ENCODE measurements around the gene DPH2. TPM values are rescaled to one million over a fixed set of nuclear protein-coding genes. Genes with fewer than 3 reads are reported as not detected.

The DPH2 gene
- total and polyA plus RNA-seq, 8 donors: 10.8 to 22.0 (median 14.5) TPM

DNA sequence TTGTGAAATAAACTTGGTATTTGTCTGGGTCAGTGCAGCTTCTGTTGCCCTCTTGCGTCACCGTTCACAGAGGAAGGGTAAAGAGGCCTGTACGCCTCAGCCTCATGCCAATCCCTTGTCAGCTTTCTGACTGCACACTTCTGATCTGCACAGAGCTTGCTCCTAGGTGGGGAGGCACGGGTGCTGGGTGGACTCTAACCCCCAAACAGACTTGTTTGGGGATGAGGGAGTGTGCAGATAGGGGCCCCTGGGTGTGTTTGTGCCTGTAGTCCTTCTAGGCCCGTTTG lies 8.4 kb downstream of the DPH2 start:
- H3K27ac ChIP-seq: peak overlapping the region in 1 of 4 donors; percentile 33
- 49 to 53% methylated on average over 5 of the region's 5 CpGs for WGBS, 2 donors
- no peaks in the 10 kb centered on the region for H3K9me3 ChIP-seq
- ATAC-seq: no peak
- peak overlapping the region in 1 of 4 donors; percentile 53 for H3K4me3 ChIP-seq
- peaks cover 0 to 31% (median 14%) of the 10 kb centered on the region in 3 donors for H3K4me1 ChIP-seq
- no peak for FAIRE-seq
- peaks cover 0 to 4% (median 0%) of the 10 kb centered on the region in 3 donors for H3K36me3 ChIP-seq
- no peak for DNase-seq
- intact Hi-C loops (cut with DNase I): no loop called here
- TF ChIP-seq, protein P1, sequence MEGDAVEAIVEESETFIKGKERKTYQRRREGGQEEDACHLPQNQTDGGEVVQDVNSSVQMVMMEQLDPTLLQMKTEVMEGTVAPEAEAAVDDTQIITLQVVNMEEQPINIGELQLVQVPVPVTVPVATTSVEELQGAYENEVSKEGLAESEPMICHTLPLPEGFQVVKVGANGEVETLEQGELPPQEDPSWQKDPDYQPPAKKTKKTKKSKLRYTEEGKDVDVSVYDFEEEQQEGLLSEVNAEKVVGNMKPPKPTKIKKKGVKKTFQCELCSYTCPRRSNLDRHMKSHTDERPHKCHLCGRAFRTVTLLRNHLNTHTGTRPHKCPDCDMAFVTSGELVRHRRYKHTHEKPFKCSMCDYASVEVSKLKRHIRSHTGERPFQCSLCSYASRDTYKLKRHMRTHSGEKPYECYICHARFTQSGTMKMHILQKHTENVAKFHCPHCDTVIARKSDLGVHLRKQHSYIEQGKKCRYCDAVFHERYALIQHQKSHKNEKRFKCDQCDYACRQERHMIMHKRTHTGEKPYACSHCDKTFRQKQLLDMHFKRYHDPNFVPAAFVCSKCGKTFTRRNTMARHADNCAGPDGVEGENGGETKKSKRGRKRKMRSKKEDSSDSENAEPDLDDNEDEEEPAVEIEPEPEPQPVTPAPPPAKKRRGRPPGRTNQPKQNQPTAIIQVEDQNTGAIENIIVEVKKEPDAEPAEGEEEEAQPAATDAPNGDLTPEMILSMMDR (IDR thresholded peaks at IDR 0.05): no peak
- no peaks in the 10 kb centered on the region for H3K27me3 ChIP-seq

GRCh38 chr1:43978551-43979260 lies 8.9 kb downstream of the DPH2 start, which contains the start of gene B4GALT2:
TSS of gene B4GALT2 (plus strand) at chr1:43979210. CDS start at chr1:43981161, 1,951 bp downstream.
- FAIRE-seq: no peak

DNA sequence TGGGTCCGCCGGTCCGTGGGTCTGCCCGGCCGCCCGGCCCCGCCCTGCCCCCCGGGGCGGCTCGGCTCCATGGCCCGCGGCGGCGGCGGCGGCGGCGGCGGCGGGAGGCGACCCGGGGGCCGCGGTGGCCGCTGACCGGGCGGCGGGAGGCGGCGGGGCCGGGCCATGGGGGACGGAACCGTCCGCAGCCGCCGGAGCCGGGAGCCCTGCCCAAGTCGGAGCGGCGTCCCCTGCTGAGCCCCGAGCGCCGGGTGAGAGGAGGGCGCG lies 9.4 kb downstream of the DPH2 start:
- Histone ChIP-seq H3K27ac (peak overlapping the region; percentile 64 to 74 (median 69)), H3K27me3 (no peaks in the 10 kb centered on the region), H3K4me3 (peak overlapping the region; percentile 44 to 86 (median 67)), H3K4me1 (peaks cover 0 to 27% (median 14%) of the 10 kb centered on the region in 3 donors), H3K9me3 (no peaks in the 10 kb centered on the region), H3K36me3 (peaks cover 0 to 4% (median 0%) of the 10 kb centered on the region in 3 donors)
- no peak for ATAC-seq
- DNase-seq: no peak
- intact Hi-C loops (cut with DNase I): no loop called here
- TF ChIP-seq, protein P1 (IDR thresholded peaks at IDR 0.05): no peak
- FAIRE-seq: no peak
- 1% methylated on average over 45 of the region's 45 CpGs; no CpG with 5 or more reads in 1 of the 2 donors for WGBS, 2 donors

More at GRCh38 chr1:43978551-43979260, 8.9 kb downstream of the DPH2 start, which contains the start of gene B4GALT2:
- peaks cover 0 to 31% (median 14%) of the 10 kb centered on the region in 3 donors for H3K4me1 ChIP-seq
- DNase-seq (peak in 4 of 6 donors; percentile 60 to 86 (median 72)), ATAC-seq (peak in 2 of 4 donors; percentile 5 to 23)
- no peaks in the 10 kb centered on the region for H3K27me3 ChIP-seq
- intact Hi-C loops (cut with DNase I): no loop called here
- H3K27ac ChIP-seq: peak within 1 kb of the TSS; percentile 64 to 74 (median 69)
- peaks cover 0 to 4% (median 0%) of the 10 kb centered on the region in 3 donors for H3K36me3 ChIP-seq
- 3 to 4% methylated on average over 47 to 54 of the region's 54 CpGs for WGBS, 2 donors
- H3K9me3 ChIP-seq: no peaks in the 10 kb centered on the region
- TF ChIP-seq, protein P1 (IDR thresholded peaks at IDR 0.05): no peak
- peak within 1 kb of the TSS; percentile 44 to 86 (median 67) for H3K4me3 ChIP-seq

- peaks cover 0 to 27% (median 14%) of the 10 kb centered on the region in 3 donors for H3K4me1 ChIP-seq
- intact Hi-C loops (cut with DNase I): no loop called here
- peak overlapping the region; percentile 64 to 74 (median 69) for H3K27ac ChIP-seq
- H3K27me3 ChIP-seq: no peaks in the 10 kb centered on the region
- H3K36me3 ChIP-seq: peaks cover 0 to 4% (median 0%) of the 10 kb centered on the region in 3 donors
- no peaks in the 10 kb centered on the region for H3K9me3 ChIP-seq
- DNase-seq (peak; percentile 77 to 91 (median 84)), FAIRE-seq (no peak), ATAC-seq (peak; percentile 32 to 66 (median 54))
- TF ChIP-seq, protein P1 (IDR thresholded peaks at IDR 0.05): no peak
- H3K4me3 ChIP-seq: peak overlapping the region; percentile 44 to 86 (median 67)
- WGBS, 2 donors: 2% methylated on average over 20 to 45 of the region's 45 CpGs
Observed at GRCh38 chr1:43979528-43980254, 9.9 kb downstream of the DPH2 start.
